Fibroblast of mammary gland (primary cell): ENCODE data around the gene ATP6V1F.

Experiments used
- DNase-seq: peaks from one replicate; pipeline ENCODE4 v3.0.0-alpha.2; 2010; ENCODE audit warnings: low read depth
- H3K4me3 ChIP-seq: 2 replicates; pipeline ENCODE4 v1.5.1; 2011; ENCODE audit warnings: low read depth, mild to moderate bottlenecking, low read length, moderate library complexity; ENCODE audit not compliant: control insufficient read depth
- TF ChIP-seq, protein P1 (sequence below): conservative IDR thresholded peaks from 2 replicates; pipeline ENCODE4 v1.5.1; 2011; ENCODE audit warnings: low read depth, low read length, inconsistent platforms; ENCODE audit not compliant: control insufficient read depth, insufficient read depth

Gene ATP6V1F, protein sequence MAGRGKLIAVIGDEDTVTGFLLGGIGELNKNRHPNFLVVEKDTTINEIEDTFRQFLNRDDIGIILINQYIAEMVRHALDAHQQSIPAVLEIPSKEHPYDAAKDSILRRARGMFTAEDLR

DNA sequence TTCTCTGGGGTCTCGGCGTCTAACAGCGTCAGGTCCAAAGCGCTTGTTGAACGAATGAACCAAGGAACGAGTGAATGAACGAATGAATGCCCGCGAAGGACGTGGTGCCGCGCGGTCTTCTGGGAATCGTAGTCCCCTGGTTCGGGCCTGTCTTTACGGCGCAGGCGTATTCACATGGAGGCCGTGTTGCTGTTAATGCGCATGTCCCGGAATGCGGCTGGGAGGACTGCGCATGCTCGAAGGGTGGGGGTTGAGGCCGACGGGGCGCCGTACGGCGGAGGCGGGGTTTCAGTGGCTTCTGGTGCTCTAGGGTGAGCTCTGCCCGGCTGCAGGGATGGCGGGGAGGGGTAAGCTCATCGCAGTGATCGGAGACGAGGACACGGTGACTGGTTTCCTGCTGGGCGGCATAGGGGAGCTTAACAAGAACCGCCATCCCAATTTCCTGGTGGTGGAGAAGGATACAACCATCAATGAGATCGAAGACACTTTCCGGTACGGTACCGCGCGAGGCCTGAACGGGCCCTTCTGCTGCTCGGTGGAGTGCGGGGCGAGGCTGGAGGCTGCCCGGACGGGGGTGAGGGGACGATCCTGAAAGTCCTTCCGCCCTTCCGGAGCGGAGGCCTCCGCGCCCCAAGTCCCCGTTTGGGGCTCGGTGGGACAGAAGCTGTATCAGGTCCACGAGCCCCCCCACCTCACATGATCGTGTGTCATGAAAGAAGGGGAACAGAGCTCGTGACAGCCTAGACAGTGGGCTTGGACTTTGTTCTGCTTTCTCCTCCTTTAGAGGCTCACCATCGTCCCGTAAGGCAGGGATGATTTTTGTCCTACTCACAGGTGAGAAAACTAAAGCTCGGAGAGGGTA, at the start of gene ATP6V1F:
Gene ATP6V1F (plus strand): TSS at position 286 of the 862 bp plus-strand sequence. CDS start 49 bp downstream, at position 335.
- H3K4me3 ChIP-seq = peak within 1 kb of the TSS; percentile 96
- TF ChIP-seq, protein P1, sequence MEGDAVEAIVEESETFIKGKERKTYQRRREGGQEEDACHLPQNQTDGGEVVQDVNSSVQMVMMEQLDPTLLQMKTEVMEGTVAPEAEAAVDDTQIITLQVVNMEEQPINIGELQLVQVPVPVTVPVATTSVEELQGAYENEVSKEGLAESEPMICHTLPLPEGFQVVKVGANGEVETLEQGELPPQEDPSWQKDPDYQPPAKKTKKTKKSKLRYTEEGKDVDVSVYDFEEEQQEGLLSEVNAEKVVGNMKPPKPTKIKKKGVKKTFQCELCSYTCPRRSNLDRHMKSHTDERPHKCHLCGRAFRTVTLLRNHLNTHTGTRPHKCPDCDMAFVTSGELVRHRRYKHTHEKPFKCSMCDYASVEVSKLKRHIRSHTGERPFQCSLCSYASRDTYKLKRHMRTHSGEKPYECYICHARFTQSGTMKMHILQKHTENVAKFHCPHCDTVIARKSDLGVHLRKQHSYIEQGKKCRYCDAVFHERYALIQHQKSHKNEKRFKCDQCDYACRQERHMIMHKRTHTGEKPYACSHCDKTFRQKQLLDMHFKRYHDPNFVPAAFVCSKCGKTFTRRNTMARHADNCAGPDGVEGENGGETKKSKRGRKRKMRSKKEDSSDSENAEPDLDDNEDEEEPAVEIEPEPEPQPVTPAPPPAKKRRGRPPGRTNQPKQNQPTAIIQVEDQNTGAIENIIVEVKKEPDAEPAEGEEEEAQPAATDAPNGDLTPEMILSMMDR = no peak
- DNase-seq = peak; percentile 96

DNA sequence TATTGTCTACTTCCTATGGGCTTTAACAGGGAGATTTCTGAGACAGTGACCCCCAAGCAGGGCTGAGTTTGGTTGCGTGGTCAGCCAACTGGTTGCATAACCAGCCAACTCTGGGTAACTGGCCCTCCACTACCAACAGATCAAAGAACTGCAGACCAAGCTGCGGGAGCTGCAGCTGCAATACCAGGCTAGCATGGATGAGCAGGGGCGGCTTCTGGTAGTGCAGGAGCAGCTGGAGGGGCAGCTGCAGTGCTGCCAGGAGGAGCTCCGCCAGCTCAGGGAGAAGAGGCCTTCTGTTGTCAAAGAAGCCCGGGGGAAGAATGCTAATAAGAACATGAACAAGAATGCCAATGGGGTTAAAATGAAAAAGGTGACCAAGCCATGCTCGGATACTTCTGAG, 48.2 kb upstream of the ATP6V1F start:
- no peak for DNase-seq
- H3K4me3 ChIP-seq = no peak overlapping the region
- TF ChIP-seq, protein P1 = no peak

DNA sequence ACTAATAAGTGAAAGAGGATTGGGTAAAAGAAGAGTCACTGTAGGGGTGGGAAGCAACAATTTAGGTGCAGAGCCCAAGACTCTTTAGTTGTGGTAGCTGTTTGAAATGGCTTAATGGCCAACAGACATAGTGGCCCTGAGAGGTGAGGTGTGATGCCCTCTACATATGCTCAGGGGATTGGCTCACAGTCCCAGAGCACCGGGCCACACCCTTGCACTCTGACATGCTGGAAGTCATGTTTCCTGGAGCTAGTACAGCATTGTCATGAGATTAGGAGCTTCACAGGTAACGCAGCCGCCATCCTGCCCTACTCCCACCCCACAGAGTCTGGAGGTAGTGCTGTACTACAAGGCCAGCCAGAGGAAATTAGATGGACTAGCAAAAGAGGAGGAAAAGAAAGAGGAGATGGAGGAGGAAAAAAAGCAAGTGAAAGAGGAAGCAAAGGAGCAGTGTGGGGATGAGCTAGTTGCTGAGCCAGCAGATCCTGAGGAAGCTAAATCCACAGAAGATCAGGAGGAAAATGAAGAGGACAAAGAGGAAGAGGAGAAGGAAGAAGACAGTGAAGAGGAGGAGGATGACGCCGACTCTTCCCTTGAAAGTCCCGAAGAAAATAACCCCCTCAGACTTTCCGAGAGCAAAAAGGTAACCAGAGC, 47.2 kb upstream of the ATP6V1F start:
- H3K4me3 ChIP-seq = no peak overlapping the region
- TF ChIP-seq, protein P1 = no peak
- DNase-seq = no peak

DNA sequence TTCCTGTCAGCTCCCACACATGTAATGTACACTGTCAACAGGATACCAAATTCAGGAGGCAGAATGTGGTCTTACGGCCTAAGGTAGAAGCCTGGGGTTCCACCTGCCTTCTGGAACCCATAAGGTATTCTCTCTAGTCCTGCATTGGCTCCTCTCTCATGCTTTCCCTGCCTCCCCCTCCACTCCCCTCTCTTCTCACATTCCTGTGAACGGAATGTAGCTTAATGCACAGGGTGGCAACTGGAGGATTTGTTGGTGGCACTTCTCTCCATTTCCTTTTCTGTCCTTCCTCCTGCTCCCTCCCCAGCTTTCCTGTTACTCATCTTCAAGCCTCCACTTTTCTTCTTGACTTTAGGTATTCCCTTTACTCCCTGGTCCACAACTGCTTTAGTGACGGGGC, 44.0 kb upstream of the ATP6V1F start:
- no peak overlapping the region for H3K4me3 ChIP-seq
- no peak for DNase-seq
- TF ChIP-seq, protein P1 = no peak

DNA sequence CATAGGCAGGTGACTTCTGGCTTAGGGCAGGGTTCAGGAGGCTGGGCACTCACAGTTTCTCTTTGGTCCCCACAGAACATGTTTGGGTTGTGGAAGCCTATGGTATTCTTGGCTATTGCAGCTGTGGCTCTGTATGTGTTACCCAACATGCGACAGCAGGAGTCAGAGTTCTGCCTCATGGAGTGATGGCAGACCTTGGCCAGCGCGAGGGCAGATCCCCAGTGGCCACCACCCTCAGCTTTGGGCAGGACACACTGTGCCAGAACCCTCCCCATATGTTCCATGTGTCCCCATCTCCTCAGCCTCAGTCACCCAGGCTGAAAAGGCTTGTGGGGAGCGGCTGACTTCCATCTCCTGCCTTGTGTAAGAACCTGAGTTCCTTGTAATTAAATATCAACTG, 40.9 kb upstream of the ATP6V1F start:
- no peak for DNase-seq
- TF ChIP-seq, protein P1 = no peak
- H3K4me3 ChIP-seq = no peak overlapping the region

DNA sequence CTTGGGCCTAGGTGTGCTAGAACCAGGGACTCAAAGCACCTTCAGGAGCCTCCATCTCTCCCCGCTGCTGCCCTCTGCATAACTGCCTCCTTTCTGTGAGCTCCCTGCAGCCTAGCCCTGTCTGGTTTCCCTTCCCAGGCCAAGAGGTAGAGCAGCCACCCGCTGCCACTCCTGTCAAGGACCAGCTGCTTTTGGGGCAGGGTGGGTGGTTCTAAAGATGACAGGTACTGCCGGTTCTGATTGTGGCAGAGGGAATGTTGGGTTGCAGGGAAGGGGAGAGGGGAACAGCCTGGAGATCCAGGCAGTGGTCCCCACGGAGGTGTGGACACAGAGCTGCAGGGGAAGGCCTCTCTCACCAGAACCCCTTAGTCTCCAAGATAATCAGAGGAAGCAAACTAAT, 36.1 kb upstream of the ATP6V1F start:
- no peak for DNase-seq
- TF ChIP-seq, protein P1 = no peak
- no peak overlapping the region for H3K4me3 ChIP-seq
